ENCODE measurements around the gene SETD3.

The SETD3 gene

DNA sequence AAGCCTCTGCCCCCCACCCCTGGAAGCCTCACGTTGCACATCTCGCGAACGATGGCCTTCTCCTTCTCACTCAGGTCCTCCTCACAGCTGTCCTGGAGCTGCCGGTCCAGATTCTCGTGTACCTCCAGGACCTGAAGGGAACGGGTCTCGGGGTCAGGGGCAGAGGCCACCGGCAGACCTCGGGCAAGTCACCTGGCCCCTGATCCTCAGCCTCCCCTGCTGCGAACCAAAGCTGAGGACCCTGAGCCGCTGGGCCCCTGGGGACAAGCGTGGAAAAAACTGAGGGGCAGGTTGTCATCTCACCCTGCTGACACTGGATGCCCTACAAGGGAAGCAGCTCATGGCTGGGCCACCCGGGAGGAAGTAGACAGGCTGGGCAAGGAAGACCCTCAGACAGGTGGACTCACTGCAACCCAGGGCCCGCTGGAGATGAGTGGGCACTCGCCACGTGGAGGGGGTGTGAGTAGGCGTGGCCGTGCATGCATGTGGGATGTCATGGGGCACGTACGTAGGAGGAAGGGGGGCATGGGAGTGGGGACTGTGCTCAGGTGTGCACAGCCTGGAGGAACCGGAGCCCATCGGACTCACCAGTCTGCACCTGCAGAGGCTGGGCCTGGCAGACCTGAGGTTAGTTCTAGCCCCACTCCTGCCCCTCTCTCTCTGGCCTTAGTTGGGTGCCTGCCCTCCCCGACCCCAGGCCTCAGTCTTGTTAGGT, 35.7 kb upstream of the SETD3 start:
- FAIRE-seq = no peak

DNA sequence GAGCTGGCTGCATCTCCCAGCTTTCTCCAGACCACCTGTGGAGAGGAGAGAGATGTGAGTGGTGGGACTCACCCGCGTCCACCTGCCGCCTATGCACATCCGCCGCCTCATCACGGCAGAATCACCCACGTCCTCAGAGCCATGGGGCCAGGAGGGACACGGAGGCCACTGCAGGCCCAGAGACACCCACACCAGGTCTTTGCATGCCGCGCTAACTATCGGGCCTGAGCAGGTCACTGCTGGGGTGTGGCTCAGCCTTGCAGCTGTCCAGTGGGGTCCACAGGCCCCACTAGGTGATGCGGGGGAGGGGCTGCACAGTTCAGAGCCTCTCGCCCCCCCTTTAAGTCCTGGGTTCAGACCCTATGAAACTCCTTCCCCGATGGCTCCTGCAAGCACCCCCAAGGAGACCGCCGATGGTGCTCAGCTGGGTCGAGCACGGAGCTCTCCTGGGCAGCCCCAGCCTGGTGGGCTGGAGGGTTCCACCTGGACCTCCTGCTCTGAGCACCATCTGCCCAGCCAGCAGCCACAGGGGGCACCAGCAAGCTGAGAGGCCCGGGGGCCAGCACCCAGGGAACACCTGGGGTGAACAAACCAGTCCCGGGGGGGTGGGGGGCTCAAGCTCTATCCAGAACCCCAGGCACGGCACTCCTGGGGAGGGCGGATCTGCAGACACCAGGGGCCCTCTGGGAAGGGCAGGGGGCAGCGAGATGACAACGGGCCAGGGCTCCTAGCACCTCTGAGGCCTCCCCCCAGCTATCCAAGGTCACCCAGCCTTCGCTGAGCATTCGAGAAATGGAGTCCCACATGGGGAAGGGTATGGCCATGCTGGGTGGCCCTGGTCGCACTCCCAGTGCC, 34.9 kb upstream of the SETD3 start:
- no peak for FAIRE-seq

DNA sequence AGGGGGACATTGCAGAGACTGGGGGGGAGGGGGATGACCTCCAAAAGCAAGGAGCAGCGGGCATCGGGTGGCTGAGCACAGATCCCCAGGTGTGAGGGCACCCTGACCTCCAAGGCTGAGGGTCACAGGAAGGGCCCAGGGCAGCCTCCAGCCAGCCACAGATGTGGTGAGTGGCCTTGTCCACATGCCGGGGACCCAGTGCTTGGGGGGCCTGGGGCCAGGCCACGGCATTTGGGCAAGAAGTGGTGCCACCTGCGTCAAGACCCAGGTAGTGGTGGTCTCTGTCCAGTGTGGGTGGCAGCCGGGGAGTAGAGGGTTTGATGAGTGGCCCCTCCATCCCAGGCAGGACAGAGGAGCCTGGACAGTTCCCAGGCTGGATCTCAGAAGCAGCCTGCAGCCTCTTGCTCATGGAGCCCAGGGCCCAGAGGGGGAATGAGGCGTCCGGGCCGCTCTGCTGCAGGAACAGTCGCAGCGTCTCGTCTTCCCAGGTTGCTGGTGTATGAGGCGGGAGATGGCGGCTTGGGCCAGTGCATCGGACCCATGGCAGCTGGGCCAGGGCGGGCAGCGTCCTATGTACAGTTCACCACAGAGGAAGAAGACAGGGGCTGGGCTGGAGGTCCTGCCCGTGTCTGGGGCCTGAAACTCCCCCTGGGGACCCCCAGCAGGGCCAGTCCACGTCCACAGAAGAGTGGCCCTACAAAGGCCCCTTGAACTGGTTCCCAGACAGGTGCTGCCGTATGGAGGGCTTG, 34.1 kb upstream of the SETD3 start:
- no peak for FAIRE-seq

DNA sequence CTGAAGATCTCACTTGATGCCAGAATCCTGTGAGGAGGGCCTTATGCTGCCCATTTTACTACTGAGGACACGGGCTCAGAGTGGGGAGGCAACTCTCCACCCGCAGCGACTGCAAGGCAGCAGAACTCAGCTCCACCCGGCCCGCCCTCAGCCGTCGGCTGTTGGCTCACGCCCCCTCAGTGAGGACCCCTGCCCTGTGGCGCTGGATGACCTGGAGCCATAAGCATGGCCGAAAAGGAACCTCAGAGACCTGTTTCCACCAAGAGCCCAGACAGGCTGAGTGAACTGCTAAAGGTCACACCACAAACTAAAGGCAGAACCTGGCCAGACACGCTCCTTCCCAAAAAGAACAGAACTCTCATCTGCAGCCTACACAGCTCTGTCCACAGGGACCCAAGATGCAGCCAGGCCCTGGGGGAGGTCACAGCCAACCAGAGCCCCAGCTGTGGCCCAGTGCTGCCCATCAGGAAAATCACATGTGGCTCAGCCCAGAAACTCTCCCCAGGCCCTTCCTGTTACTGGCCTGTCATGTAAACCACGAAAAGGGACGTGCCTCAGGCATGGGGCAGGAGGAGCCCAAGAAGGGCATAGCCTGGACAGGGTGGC, 33.4 kb upstream of the SETD3 start:
- no peak for FAIRE-seq

DNA sequence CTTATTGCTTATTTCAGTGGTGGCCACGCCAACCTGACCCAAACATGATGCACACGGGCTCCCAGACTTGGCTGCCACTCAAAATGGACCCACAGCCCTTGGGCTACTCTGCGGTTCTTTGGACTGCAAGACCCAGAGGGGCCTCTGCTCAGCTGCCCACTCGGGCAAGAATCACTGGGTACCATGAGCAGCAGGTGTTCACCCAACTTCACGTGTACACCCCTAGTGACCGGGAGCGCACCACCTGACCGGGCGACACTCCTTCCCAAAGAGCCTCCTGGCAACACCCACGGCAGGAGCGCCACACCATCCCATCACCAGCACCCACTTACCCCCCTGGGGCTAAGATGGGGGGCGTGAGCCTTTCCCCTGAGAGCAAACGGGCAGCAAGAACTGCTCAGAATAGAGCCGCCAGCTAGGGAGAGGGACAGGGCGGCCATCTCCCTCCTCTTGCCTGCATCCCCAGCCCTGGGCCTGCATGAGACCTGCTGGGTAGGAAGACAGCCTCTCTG, 32.6 kb upstream of the SETD3 start:
- no peak for FAIRE-seq

DNA sequence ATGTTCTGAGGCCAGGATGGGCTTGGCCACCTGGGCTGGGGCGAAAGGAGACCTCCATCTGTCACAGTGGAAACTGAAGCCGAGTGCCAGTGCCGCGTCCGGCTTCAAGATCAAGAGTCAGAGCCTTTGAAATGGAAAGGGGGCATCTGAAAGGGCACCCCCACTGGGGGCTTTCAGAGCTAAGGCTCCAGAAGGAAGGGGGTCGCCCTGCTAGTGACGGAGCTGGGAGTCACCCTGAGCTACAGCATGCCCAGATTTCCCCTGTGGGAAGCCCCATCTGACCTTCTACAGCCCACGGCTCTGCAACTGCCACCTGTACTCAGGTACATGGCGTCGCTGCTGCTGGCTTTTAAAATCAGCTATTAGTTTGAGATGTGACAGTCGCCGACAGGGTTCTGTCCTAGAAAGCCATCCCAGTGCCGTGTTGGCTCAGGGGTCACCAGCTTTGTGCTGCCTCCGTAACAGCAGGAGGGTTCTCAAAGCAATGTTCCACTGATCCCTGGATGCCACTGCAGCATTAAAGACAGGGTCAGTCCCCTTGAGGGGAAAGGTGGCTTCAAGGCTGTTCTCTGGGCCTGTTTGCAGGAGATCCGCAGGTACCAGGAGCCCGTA, 32.0 kb upstream of the SETD3 start:
- no peak for FAIRE-seq

DNA sequence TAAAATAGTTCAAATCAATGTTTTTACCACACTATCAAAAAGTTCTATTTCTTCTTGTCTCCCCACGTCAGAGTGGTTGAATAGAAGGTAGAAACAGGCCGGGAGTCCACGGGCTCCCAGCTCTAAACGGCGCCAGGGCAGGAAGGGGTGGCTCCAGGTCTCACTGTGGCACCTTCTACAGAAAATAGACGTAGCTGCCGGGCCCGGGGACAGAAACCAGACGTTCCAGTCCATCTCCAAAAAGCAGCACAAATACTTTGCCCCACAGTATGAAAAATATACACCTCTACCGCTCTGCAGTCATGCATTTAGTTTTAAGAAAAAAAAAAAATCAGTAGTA, 31.4 kb upstream of the SETD3 start:
- FAIRE-seq = no peak

DNA sequence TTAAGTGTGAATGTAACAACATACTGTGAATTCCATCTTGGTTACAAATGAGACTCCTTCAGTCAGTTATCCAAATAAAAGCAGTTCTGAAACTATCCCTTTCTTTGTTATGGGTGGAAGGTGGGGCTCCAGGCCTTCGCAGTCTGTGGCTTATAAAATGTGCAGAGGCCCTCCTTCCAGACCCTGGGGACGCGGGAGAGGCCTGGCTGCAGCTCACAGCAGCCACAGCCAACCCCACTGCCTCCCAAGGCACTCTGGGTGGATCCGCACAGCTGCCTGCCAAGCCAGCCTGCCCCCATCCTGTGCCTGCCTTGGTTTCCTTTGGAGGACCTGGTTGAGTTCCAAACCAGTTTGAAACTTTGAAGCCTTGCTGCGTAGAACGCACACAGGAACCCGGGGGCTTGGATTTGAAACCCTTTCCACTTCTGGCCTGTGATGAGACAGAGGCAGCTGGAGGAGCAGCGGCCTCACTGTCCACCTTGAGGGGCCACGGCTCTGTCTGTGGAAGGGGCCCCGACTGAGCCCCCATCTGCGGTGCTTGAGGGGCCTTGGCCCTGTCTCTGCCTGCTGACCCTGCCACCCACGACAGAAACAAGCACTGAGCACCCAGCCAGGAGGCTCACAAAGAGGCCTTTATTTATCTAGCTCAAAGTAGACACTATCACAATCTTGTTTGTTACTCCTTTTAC, 30.9 kb upstream of the SETD3 start:
- FAIRE-seq = no peak

DNA sequence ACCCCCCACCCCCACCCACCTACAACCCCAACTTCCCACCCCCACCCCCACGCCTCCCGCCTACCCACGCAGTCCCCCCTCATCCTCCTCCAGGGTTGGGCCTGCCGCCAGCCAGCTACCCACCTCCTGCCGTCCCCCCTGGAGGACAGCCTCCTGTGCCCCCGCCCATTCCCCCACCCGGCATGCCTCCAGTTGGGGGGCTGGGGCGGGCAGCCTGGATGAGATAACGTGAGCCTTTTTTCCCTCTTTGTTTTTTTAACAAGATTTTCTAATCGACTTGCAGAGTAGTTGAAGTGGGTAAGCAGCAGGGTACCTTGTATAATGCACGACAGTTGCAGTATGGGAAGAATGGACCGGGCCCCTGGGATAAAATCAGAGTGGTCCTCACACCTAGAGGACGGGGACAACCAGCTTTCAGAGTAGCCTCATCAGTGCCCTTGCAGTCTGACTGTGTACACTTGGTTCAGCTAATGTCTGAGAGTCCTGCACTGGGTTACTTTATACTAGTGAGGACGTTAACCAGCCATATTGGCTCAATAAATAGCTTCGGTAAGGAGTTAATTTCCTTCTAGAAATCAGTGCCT, 30.0 kb upstream of the SETD3 start:
- no peak for FAIRE-seq

DNA sequence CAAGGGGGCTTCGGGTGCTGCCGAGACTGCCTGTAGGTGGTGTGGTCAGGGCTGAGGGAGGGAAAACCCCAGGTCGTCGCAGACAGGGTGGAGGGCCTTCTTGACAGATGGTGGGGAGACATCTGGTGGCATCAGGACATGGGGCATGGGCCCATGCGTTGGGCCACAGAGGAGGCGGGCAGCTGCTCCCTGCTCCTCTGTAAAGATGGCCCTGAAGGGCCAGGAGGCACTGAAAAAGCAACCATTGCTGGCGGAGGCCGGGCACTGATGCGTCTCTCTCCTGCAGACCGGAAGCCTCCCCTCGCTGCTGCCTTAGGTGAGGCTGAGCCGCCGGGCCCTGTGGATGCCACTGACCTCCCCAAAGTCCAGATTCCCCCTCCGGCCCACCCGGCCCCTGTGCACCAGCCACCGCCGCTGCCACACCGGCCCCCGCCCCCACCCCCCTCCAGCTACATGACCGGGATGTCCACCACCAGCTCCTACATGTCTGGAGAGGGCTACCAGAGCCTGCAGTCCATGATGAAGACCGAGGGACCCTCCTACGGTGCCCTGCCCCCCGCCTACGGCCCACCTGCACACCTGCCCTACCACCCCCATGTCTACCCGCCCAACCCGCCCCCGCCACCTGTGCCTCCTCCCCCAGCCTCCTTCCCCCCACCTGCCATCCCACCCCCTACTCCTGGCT, 29.4 kb upstream of the SETD3 start:
- FAIRE-seq = no peak

DNA sequence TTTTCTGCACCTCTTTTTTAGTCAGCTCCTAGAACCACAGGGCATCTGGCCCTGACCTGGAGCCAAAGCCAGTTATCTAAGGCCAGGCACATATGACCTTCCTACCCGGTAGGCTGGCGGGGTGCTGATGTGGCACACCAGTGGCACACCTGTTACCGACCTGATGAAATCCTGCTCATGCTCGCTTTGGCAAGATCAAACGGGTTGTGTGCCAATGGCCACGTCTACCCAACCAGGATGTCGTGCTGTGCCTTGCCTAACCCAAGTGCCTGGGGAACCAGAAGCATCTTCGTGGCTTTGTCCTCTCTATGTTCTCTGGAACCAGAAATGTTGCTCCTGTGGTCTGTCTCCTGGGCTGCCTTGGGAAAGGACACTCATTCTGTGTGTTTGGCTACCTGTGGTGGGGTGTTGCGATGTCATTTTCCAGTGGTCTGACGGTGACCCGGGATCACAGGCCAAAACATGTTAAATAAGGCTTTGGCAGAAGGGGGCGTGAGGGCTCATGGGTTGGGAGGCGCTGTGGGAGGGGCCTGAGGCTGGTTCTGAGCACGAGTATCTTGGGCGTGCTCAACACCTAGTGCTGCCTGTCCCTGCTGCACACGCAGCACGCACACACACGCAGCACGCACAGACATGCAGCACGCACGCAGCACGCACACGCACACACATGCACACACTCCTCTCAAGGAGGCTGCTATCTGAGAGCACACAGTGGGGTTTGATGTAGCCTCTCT, 28.4 kb upstream of the SETD3 start:
- FAIRE-seq = no peak

DNA sequence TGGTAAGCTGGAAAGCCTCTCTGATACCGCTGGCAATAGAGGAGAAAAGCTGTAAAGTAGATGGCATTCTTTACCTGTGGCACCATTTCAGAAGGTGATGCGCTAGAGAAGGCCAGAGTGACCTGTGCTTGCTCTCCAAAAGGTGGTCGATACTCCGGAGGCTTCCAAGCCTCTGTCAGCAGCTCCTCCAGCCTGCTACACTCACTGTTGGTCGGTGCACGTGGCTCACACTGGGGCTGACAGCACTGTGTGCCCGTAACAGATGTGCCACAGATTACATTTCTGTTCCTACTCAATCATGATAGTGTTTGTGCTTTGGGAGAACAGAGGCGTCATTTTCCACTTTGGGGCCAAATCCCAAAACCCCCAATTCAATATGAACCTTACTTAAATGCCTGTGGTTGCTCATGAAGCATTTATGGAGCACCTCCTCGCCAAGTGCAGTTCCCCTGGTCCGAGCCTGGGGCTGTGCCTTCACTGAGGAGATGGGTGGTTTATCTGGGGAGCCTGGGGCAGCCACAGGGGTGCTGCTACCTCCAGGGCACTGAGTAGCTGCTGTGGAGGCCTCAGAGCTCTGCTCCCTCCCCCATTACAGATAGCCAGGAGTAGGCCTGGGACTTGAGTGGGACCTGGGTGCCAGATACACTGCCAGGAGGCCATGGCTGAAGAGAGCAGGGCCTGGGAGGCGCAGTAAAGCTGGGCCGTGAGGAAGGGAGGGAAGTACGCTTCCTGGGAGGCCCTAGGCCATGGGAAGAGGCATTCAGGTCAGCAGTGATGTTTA, 27.4 kb upstream of the SETD3 start:
- no peak for FAIRE-seq

DNA sequence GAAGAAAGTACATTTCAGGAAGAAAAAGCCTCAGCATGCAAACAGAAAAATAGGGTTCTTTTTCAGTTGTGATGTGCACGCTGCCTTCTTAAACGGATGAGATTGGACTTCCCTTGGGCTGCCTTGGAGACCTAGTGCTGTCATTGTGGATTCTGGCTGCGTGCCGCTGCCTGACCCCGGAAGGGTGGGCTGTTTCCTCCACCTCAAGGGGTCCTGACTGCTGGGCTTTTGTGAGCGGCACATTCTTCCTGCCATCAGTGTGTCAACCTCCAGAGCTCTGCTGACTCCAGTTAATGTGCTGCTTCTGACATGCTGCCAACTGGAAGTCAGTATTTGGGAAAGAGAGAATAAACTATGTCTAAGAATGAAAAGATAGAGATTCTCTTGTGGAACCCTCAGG, 25.6 kb upstream of the SETD3 start:
- FAIRE-seq = no peak

DNA sequence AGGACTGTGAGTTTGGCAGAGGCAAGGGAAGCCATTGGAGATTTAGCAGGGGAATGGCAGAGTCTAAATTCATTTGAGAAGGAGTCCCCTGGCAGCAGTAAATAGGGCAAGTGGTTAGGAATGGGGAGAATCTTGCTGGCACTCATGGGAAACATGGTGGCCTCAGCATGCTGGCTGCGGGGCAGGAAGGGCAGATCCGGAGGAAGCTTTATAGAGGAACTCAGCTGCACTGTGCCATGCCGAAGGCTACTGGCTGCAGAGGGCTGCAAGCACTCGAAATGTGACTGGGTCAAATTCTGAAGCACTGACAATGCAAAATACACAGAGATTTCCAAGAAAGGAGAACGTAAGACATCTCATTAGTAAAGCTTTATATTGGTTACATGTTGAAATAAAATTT, 24.4 kb upstream of the SETD3 start:
- FAIRE-seq = no peak

DNA sequence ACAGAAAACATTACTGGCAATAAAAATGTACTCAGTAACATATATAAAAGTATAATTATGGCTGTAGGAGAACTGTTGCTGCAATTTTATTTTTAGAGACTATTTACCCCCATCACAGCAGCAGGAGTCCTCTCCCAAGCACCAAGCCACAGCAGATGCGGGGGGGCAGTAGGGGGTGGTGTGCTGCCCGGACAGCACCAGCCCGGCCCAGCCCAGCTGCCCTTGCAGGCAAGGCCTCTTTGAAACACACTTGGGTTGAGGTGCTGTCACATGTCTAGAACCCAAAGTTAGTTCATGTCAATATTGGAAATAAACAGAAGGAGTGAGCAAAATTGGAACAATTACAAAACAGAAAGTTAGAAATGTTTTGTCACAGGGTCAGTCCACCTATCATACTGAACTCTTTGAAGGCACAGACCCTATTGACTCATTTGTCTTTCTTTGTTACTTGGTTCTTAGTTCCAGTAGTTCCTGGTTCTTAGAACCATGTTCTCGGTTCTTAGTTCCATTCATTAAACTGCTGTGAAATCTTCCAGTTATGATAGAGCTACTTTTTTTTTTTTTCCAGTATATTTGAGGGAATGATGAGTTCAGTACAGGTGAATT, 23.3 kb upstream of the SETD3 start:
- FAIRE-seq = no peak

DNA sequence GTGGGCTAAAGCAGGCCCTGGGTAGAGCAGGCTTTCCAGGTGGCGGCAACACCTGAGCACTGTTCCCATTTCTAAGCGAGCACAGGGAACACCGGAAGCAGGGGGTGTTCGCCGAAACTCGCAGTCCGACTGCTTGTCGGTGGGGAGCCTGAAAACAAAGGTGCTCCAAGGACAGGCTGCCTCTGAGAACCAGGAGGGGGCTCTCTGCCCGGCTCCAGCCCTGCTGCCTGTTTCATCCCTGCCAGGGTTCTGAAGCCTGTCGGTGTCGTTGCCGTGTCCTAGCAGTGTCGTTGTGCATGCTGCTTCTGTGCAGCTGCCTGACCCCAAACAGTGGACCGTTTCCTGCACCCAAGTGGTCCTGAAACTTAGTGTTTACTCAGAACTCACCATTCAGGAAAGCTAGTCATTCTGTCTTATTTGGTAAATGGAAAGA, 22.3 kb upstream of the SETD3 start:
- FAIRE-seq = no peak

DNA sequence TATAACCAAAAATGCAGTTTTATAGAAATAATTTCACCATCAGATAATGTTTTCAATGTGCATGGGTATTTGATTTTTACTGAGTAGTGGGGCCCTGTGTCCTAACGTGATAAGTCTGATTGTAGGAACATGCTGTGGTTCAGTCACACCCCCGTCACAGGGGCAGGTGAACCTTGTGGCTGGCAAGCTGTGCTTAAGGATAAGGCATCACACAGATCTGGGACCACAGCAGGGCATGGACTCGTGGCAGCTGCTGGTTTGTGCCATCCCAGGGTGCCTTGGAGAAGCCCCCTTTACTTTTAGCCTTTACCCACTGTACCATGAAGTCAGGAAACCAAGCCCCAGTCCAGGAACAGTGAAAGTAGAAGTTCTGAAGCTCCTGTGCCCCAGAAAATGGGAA, 17.2 kb upstream of the SETD3 start:
- FAIRE-seq = no peak

DNA sequence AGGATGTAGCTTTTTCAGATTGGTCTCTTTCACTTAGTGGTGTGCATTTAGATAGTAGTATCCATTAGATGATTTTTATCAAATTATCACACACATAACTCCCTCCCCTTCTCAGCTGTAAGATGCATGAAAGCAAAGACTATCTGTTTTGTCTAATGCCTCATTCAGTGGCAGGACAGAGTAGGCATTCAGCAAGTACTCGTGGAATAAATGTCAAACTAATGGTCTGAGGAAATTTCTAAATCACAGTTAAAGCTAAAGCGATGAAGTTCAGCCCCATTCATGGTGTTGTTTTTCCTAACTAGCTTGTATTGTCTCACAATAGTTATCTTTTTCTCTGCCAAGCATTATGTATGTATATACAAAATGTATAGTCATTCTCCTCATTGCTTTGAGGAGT, 16.7 kb upstream of the SETD3 start:
- FAIRE-seq = no peak

DNA sequence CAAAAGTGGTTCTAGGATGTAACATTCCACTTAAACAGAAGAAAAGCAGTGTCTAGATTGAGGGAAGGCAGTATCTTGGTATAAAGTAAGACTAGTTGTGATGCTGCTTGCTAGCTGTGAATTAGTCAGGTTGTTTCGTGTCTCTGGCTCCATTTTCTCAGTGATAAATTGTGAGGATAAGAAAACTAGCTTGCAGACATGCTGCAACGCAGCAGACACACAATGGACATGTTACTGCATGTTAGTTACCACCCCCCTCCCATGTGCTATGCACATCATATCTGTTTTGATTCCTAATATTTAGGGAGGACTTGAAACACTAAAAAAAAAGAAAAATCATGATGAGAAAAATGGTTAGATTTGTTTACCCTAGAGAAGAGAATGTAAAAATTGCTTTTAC, 3.4 kb upstream of the SETD3 start:
- no peak for FAIRE-seq

Data from endometrium (tissue), 2 donors.